ENCODE results near the gene PSMD12. TPM values are rescaled to one million over a fixed set of nuclear protein-coding genes. Genes with fewer than 3 reads are reported as not detected.
A peak's percentile ranks its signal among the peaks of the same experiment; 100 is the strongest.

Gene PSMD12
- total RNA-seq, 1 experiment from 2014 or later = 192 TPM

DNA sequence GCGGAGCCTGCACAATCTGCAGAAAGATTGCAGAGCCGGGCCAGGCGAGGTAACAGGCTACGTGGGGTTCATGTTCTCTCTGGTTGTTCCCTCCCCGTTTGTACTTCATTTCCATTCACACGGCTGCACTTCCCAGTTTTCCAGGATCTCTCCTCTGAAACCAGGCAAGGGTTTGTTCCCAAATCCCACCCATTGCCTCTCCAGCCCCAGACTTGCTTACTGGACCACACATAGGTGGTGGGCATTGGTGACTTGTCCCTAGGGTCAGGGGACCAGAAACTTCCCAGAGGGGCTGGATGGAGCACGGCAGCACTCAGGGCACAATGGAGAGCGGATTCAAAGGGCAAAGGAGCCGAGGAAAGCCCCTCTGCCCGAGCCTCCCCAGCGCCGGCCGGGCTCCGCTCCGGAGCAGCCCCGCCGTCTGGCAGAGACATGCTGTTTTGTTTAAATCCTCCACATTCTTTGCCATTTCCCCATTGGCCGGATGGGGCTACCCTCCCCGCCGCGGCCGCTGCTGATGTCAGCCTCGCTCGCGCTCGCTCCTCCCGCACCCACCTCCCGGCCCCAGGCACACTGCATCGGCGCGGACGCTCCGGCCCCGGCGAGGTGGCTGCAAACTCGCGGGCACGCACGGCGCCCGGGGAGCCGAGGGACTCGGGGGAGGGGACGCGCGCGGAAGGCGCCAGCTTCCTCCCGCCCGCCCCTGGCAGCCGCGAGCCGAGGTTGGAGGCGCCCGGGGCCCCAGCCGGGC is 10.5 kb upstream of the PSMD12 start, which contains the start of gene PITPNC1:
TSS of gene PITPNC1 (plus strand) at position 545 of the 751 bp plus-strand sequence.
- BruUV-seq (replicated peaks) = no TSS peak
- ChIA-PET POLR2A (ENCODE audit: low non-redundant PET) (no interaction called here), CTCF (interaction anchor here (0.9 kb wide), 1 partner anchor 99 kb away, joined by 8 read pairs; no protein-coding TSS in a partner anchor)
- intact Hi-C loops (cut with micrococcal nuclease; ENCODE audit: unreplicated experiment) = loop anchor here (2.0 to 5.0 kb wide), 2 partner anchors 230 to 312 kb away; no protein-coding TSS in a partner anchor
- no peaks in the 10 kb centered on the region for H3K9me3 ChIP-seq (ENCODE audit: low read depth, low read length, poor library complexity, severe bottlenecking)
- H3K4me3 ChIP-seq (ENCODE audit: low read depth, low read length, poor library complexity, severe bottlenecking) = peak within 1 kb of the TSS; percentile 96
- H3K4me1 ChIP-seq (ENCODE audit: insufficient read depth, low read length, poor library complexity, severe bottlenecking) = peaks cover 21% of the 10 kb centered on the region
- no peaks in the 10 kb centered on the region for H3K27me3 ChIP-seq (replicated peaks; ENCODE audit: insufficient read depth, low read depth, low read length, poor library complexity)
- no peaks in the 10 kb centered on the region for H3K36me3 ChIP-seq (ENCODE audit: insufficient read depth, low read length, poor library complexity, severe bottlenecking)
- peak within 1 kb of the TSS; percentile 91 for H3K27ac ChIP-seq (ENCODE audit: low read depth, low read length, poor library complexity, severe bottlenecking)
- DNase-seq (ENCODE audit: low spot score) = peak; percentile 95
- no peak for TF ChIP-seq EZH2 (IDR thresholded peaks at IDR 0.05; ENCODE audit: borderline replicate concordance, low read depth, low read length, poor library complexity, severe bottlenecking)
- TF ChIP-seq, protein P1, sequence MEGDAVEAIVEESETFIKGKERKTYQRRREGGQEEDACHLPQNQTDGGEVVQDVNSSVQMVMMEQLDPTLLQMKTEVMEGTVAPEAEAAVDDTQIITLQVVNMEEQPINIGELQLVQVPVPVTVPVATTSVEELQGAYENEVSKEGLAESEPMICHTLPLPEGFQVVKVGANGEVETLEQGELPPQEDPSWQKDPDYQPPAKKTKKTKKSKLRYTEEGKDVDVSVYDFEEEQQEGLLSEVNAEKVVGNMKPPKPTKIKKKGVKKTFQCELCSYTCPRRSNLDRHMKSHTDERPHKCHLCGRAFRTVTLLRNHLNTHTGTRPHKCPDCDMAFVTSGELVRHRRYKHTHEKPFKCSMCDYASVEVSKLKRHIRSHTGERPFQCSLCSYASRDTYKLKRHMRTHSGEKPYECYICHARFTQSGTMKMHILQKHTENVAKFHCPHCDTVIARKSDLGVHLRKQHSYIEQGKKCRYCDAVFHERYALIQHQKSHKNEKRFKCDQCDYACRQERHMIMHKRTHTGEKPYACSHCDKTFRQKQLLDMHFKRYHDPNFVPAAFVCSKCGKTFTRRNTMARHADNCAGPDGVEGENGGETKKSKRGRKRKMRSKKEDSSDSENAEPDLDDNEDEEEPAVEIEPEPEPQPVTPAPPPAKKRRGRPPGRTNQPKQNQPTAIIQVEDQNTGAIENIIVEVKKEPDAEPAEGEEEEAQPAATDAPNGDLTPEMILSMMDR (conservative IDR thresholded peaks at IDR 0.05; ENCODE audit: low read depth, low read length) = no peak

DNA sequence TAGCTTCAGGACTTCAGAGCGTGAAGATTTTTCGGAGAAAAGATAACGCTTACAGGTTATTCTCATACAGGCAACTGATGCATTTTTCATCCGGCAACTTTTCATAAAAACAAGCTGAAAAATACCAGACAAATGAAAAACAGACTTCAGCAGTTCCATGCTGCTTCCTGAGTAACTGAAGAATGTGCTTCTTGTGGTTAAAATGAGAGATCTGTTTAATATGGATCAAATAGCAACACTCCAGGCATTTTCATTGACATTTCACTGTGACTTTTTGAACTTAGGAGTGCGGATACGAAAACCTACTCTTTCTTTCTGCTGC is 10.0 kb upstream of the PSMD12 start:
- Histone ChIP-seq H3K27ac (ENCODE audit: low read depth, low read length, poor library complexity, severe bottlenecking) (peak overlapping the region; percentile 91), H3K4me3 (ENCODE audit: low read depth, low read length, poor library complexity, severe bottlenecking) (peak overlapping the region; percentile 96), H3K4me1 (ENCODE audit: insufficient read depth, low read length, poor library complexity, severe bottlenecking) (peaks cover 21% of the 10 kb centered on the region), H3K27me3 (replicated peaks; ENCODE audit: insufficient read depth, low read depth, low read length, poor library complexity) (no peaks in the 10 kb centered on the region), H3K36me3 (ENCODE audit: insufficient read depth, low read length, poor library complexity, severe bottlenecking) (no peaks in the 10 kb centered on the region), H3K9me3 (ENCODE audit: low read depth, low read length, poor library complexity, severe bottlenecking) (no peaks in the 10 kb centered on the region)
- CTCF ChIA-PET = interaction anchor here (0.6 to 0.9 kb wide), 3 partner anchors 99 to 1086 kb away, joined by 6 to 9 read pairs (median 8); no protein-coding TSS in a partner anchor
- BruUV-seq (replicated peaks) = no TSS peak
- intact Hi-C loops (cut with micrococcal nuclease; ENCODE audit: unreplicated experiment) = loop anchor here (2.0 to 5.0 kb wide), 2 partner anchors 231 to 312 kb away; no protein-coding TSS in a partner anchor
- DNase-seq (ENCODE audit: low spot score) = no peak
- TF ChIP-seq, protein P1 (conservative IDR thresholded peaks at IDR 0.05; ENCODE audit: low read depth, low read length) = no peak
- no peak for TF ChIP-seq EZH2 (IDR thresholded peaks at IDR 0.05; ENCODE audit: borderline replicate concordance, low read depth, low read length, poor library complexity, severe bottlenecking)
- POLR2A ChIA-PET (ENCODE audit: low non-redundant PET) = no interaction called here

DNA sequence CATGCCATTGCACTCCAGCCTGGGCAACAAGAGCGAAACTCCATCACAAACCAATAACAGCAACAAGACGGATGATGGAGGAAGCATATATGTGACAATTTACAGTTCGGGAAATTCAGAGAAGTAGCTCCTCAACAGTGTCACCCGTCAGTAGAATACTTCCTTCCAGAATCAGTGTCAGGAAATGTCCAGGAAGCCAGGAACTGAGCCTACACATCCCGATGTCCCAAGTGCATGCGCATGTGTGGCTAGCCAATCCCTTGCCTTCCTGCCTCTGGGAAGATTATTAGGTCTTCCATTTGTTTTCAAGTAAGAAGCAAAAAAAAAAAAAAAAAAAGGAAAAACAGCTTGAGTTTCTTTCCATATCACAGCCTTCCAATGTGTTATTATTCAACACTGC is 9.3 kb upstream of the PSMD12 start:
- no TSS peak for BruUV-seq (replicated peaks)
- TF ChIP-seq, protein P1 (conservative IDR thresholded peaks at IDR 0.05; ENCODE audit: low read depth, low read length) = no peak
- TF ChIP-seq EZH2 (IDR thresholded peaks at IDR 0.05; ENCODE audit: borderline replicate concordance, low read depth, low read length, poor library complexity, severe bottlenecking) = no peak
- no peak overlapping the region for H3K27ac ChIP-seq (ENCODE audit: low read depth, low read length, poor library complexity, severe bottlenecking)
- no peak for DNase-seq (ENCODE audit: low spot score)
- POLR2A ChIA-PET (ENCODE audit: low non-redundant PET) = no interaction called here
- intact Hi-C loops (cut with micrococcal nuclease; ENCODE audit: unreplicated experiment) = loop anchor here (2.0 to 5.0 kb wide), 2 partner anchors 232 to 313 kb away; no protein-coding TSS in a partner anchor
- no peaks in the 10 kb centered on the region for H3K27me3 ChIP-seq (replicated peaks; ENCODE audit: insufficient read depth, low read depth, low read length, poor library complexity)
- CTCF ChIA-PET = interaction anchor here (0.6 to 0.9 kb wide), 3 partner anchors 100 to 1087 kb away, joined by 6 to 9 read pairs (median 8); no protein-coding TSS in a partner anchor
- no peak overlapping the region for H3K4me3 ChIP-seq (ENCODE audit: low read depth, low read length, poor library complexity, severe bottlenecking)
- peaks cover 21% of the 10 kb centered on the region for H3K4me1 ChIP-seq (ENCODE audit: insufficient read depth, low read length, poor library complexity, severe bottlenecking)
- no peaks in the 10 kb centered on the region for H3K36me3 ChIP-seq (ENCODE audit: insufficient read depth, low read length, poor library complexity, severe bottlenecking)
- no peaks in the 10 kb centered on the region for H3K9me3 ChIP-seq (ENCODE audit: low read depth, low read length, poor library complexity, severe bottlenecking)

Data from A673 (cell line).